Measurements from ENCODE around the gene SRRM1. TPM values are rescaled to one million over a fixed set of nuclear protein-coding genes. Genes with fewer than 3 reads are reported as not detected.

The SRRM1 gene
- 100 to 1,000 TPM; 291 to 314 (median 302) TPM for total RNA-seq
- total RNA-seq (2013), result 86.2 TPM

DNA sequence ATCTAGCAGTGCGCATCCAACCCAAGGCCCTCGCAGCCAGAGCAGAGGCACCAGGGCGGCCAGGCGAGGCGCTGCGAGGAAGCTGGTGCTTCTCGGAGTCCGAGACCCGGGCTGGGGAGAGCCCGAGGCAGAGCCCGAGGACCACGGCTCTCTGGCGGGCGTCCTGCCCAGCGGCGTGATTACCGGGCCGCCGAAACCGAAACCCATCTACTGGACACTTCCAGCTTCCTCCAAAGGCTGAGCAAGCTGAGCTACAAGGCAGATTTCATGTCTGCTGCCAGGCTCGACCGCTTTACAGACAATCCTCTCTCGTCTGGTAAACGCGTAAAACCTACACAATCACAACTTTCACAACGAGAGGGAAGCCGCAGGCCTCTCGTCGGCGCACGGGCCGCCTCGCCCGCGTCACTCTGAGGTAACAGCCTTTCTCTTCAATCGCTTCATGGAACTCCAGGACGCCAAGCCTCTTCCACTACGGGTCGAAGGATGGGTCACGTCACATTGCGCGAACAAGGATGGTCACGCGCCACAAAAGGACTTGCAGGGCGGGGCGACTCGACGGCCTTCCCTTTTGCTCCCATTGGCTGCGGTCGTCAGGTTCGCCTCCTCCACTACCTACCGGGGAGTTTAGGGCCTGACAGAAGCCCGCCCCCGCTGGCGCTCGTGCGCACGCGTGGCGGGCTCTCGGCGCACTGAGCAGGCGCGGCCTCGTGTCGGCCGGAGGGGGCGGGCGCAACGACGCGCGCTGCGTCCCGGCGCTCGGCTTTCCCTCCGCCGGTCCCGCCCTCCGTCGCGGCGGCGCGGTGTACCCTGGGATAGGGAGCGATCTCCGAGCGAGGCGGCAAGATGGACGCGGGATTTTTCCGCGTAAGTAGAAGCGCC lies at the start of gene SRRM1:
TSS of gene SRRM1 (plus strand) at position 822 of the 882 bp plus-strand sequence. CDS start at position 847, 25 bp downstream.
- H3K4me1 Mint-ChIP-seq, result peaks cover 44 to 49% of the 10 kb centered on the region in 2 donors
- Histone ChIP-seq H3K27me3 (ENCODE audit: control insufficient read depth, insufficient read depth, low read length) (no peaks in the 10 kb centered on the region), H3K27ac (ENCODE audit: low read length) (peak within 1 kb of the TSS; percentile 100), H3K36me3 (ENCODE audit: control insufficient read depth, insufficient read depth, low read length) (peaks cover 22% of the 10 kb centered on the region), H3K4me3 (ENCODE audit: low read length) (peak within 1 kb of the TSS; percentile 98), H3K9me3 (ENCODE audit: control insufficient read depth, insufficient read depth, low read length) (no peaks in the 10 kb centered on the region), H3K4me1 (ENCODE audit: control insufficient read depth, insufficient read depth, low read length) (peaks cover 19% of the 10 kb centered on the region)
- peak within 1 kb of the TSS; percentile 97 for H3K4me3 Mint-ChIP-seq
- peaks cover 9% of the 10 kb centered on the region for H3K36me3 Mint-ChIP-seq
- intact Hi-C loops (cut with micrococcal nuclease), result loop anchor here (2.0 to 5.0 kb wide), 2 partner anchors 225 to 604 kb away; partner anchors contain the start of genes NIPAL3 and RSRP1
- no peak for TF ChIP-seq CTCF (IDR thresholded peaks at IDR 0.05)
- DNase-seq (peak; percentile 96 to 100), ATAC-seq (peak; percentile 86 to 96 (median 87))
- no peaks in the 10 kb centered on the region for H3K27me3 Mint-ChIP-seq (ENCODE audit: low read depth in 2 of 2)
- under 1% methylated on average over 95 of the region's 95 CpGs for WGBS (ENCODE audit: insufficient coverage)
- H3K27ac Mint-ChIP-seq, result peak within 1 kb of the TSS; percentile 96 to 98
- H3K9me3 Mint-ChIP-seq, result no peaks in the 10 kb centered on the region

GRCh38 chr1:24594328-24594598 lies 48.8 kb upstream of the SRRM1 start:
- H3K9me3 ChIP-seq (ENCODE audit: control insufficient read depth, insufficient read depth, low read length), result no peaks in the 10 kb centered on the region
- H3K4me1 Mint-ChIP-seq, result no peaks in the 10 kb centered on the region
- TF ChIP-seq CTCF (IDR thresholded peaks at IDR 0.05), result no peak
- H3K27me3 Mint-ChIP-seq (ENCODE audit: low read depth in 2 of 2), result peaks cover 9% of the 10 kb centered on the region in 2 donors
- H3K27ac ChIP-seq (ENCODE audit: low read length), result no peak overlapping the region
- H3K27me3 ChIP-seq (ENCODE audit: control insufficient read depth, insufficient read depth, low read length), result no peaks in the 10 kb centered on the region
- no peak overlapping the region for H3K4me3 Mint-ChIP-seq
- intact Hi-C loops (cut with micrococcal nuclease), result no loop called here
- no peak overlapping the region for H3K27ac Mint-ChIP-seq
- ATAC-seq (no peak), DNase-seq (no peak)
- no peaks in the 10 kb centered on the region for H3K4me1 ChIP-seq (ENCODE audit: control insufficient read depth, insufficient read depth, low read length)
- WGBS (ENCODE audit: insufficient coverage), result 99% methylated on average over 3 of the region's 3 CpGs
- no peak overlapping the region for H3K4me3 ChIP-seq (ENCODE audit: low read length)
- no peaks in the 10 kb centered on the region for H3K36me3 Mint-ChIP-seq
- no peaks in the 10 kb centered on the region for H3K9me3 Mint-ChIP-seq
- no peaks in the 10 kb centered on the region for H3K36me3 ChIP-seq (ENCODE audit: control insufficient read depth, insufficient read depth, low read length)

- TF ChIP-seq CTCF (IDR thresholded peaks at IDR 0.05), result no peak
- Mint-ChIP-seq H3K4me3 (no peak overlapping the region), H3K9me3 (no peaks in the 10 kb centered on the region), H3K4me1 (no peaks in the 10 kb centered on the region), H3K27me3 (ENCODE audit: low read depth in 2 of 2) (peaks cover 9% of the 10 kb centered on the region in 2 donors), H3K36me3 (no peaks in the 10 kb centered on the region), H3K27ac (no peak overlapping the region)
- H3K4me1 ChIP-seq (ENCODE audit: control insufficient read depth, insufficient read depth, low read length), result no peaks in the 10 kb centered on the region
- intact Hi-C loops (cut with micrococcal nuclease), result no loop called here
- no peaks in the 10 kb centered on the region for H3K9me3 ChIP-seq (ENCODE audit: control insufficient read depth, insufficient read depth, low read length)
- H3K27ac ChIP-seq (ENCODE audit: low read length), result no peak overlapping the region
- no peak for DNase-seq
- ATAC-seq, result no peak
- H3K36me3 ChIP-seq (ENCODE audit: control insufficient read depth, insufficient read depth, low read length), result no peaks in the 10 kb centered on the region
- 87% methylated on average over 8 of the region's 9 CpGs for WGBS (ENCODE audit: insufficient coverage)
- H3K4me3 ChIP-seq (ENCODE audit: low read length), result no peak overlapping the region
- H3K27me3 ChIP-seq (ENCODE audit: control insufficient read depth, insufficient read depth, low read length), result no peaks in the 10 kb centered on the region
These were observed 46.7 kb upstream of the SRRM1 start for GRCh38 chr1:24596401-24596880.
